Daoy (cell line): ENCODE data around the gene DUSP16. TPM values are rescaled to one million over a fixed set of nuclear protein-coding genes. Genes with fewer than 3 reads are reported as not detected.

Source experiments
- DNase-seq: peaks from one replicate; pipeline ENCODE4 v3.0.0-alpha.2; 2015; ENCODE audit warnings: low read depth
- total RNA-seq: library from RNA; depleted of rRNA; stranded (reverse); fragments of >200 nt; shearing (Covaris generic); gene quantifications from 2 replicates; pipeline ENCODE4 v1.2.3, GENCODE V29; 2014

The DUSP16 gene
- total RNA-seq, 1 experiment from 2014 or later: 4.6 TPM

DNA sequence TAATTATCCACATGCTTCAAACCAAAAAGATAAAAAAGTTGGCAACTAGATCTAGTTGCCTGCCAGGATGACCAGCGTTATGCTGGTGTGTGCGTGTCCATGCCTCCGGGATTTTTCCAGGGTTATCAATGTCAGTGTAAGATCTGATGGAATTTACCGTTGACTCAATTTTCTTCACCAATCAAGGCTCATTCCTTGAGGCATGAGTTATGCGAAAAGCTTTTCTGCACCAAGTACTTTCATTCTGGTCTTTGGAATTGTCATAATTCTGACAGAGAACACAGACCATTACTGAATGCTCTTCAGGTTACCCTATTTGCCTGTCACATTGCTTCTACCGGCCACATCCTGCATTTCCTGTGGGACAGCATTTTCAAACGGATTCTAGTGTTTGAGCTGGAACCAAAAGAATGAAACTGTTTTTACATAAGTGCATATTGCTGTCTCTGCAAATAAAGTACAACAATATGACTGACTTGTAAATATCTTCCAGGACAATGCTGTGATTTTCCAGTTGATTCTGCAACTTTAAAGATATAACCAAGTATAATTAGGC lies 91.8 kb downstream of the DUSP16 start:
- no peak for DNase-seq

DNA sequence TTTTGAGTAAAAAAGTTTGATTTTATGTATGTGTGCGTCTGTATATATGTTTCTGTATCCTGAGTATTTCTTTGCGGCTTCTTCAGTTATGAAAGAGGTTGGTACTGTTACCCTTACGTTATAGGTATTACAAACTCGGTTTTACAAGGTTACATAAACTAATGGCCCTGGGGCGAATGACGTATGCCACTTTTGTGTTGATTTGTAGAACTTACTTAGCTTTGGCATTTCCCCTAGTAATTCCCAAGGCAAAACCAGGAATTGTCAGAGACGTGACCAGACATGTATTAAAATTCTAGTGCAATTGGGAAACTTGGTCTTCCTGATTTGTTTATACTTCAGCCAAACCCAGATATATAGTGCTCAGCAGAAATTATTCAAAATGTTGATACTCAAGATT lies 93.3 kb downstream of the DUSP16 start:
- DNase-seq: no peak

GRCh38 chr12:12468575-12468974 lies 94.1 kb downstream of the DUSP16 start:
- no peak for DNase-seq

DNA sequence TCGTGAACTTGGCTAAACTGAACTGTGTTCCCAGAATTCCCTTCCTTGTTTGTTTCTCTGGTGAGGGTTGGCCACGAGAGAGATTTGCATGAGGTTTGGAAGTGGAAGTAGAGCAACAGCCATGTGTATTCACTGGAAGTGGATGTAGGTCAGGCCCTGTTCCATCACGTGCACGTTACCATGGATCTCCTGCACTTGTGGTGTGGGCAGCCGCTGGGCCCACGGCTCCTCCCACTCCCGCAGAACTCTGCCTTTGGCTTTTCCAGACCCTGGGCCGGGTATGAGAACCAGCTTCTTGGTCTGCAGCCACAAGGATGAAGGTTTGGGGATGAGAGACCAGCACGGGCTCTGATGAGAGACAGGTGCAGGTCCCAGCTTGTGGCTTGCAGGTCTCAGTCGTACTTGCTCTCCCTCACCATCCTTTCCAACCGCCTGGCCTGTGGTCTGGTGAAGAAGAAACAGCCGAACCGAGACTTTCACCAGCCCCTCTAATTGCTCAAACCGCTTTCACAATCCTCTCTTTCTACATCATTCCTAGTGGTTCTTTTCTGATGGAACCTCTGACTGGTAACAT lies 94.9 kb downstream of the DUSP16 start:
- DNase-seq: no peak

DNA sequence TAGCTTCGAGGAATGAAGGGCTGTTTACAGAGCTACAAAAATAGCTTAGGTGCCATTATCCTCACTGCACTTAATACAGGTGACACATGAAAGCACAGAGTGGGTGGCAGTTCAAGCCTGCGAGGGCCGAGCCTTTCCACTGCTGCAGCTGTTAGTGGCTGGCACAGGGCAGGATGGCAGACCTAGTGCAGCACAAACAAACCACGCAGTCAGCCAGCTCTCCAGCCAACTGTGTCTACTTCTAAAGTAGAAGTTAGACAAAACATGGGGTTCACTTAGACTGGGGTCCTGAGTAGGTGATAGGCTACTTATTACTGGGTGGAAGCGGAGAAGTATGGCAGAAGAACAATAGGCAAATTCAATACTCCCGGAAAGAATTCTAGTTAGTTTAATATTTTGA lies 95.4 kb downstream of the DUSP16 start:
- DNase-seq: no peak

DNA sequence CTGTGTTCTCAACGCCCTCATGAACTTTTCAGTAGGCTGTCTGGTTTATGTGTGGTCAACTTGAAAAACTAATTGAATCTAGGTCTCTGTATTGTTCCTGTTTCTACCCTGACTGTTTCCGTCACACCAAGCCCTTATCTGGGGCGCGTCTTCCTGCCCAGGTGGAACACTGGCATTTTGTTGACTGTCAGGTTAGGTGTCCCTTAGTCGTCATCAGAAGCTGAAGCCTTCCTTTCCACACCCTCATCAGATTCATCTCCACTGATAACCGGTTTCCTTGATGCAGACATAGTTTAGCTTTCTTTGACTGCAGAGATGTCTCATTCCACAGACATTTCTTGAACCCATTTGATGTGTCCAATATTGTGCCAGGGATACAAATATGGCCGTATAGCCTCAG lies 96.5 kb downstream of the DUSP16 start:
- DNase-seq: no peak

DNA sequence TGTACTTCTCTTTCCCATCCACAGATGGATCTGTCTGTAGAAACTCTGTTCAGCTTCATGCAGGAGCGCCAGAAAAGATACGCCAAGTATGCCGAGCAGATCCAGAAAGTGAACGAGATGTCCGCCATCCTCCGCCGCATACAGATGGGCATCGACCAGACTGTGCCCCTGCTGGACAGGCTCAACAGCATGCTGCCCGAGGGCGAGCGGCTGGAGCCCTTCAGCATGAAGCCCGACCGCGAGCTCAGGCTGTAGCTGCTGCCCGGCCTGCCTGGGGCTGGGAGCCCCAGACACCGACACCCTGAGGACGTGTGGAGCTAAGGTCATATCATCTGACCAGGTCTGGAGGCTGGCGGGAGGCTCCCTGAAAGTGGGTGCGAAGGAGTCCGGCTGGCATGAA lies 97.1 kb downstream of the DUSP16 start:
- no peak for DNase-seq

DNA sequence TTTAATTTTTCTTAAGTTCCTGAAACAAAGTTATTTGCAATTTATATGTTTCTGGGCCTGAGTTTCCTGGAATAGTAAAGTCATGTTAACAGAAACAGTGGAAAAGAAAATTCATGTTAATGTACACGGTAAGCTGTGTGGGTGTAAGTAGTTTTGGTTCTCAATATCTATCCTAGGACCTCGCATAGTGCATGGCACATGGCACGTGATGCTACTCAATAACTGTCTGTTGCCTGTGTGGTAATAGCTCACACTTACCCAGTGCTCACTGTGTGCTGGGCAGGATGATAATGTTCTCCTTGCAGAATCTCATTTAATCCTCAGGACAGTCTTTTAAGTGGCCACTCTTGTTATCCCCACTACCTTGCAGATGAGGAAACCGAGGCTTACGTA lies 100.7 kb downstream of the DUSP16 start:
- DNase-seq: no peak

DNA sequence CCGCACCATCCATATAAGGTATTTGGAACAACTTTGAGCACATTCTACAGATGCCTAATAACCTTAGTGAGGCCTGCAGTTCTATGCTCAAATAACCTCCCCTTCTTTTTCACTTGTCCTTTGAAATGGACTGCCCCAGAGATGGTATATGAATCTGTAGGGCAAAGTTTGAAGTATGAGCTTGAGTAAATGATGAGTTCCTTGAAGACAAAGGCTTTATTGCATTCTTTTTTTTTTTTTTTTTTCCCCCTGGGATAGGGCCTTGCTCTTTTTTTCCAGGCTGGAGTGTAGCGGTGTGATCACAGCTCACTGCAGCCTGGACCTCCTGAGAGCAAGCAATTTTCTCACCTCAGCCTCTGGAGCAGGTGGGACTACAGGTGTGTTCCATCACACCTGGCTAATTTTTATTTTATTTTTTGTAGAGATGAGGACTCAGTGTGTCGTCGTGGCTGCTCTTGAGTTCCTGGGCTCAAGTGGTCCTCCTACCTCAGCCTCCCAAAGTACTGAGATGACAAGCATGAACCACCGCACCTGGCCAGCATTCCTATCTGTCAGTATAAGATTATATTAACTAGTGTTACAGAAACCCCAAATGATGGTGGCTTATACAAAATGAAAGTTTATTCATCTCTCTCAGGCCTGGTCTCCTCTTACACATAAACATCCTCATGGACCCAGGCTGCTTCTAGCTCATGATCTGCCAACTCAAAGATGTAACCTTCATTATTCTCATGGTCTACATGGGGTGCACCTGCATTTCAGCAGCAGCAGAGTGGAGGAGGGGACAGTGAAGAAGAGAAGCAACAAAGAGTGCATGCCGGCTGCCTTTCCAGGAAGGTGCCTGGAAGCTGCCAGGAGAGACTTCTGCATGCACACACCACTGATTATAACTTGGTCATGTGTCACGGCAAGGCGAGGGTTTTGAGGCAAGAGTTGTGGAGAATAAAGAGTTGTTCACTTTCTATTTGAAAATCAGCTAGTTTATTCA lies 101.4 kb downstream of the DUSP16 start:
- DNase-seq: no peak

DNA sequence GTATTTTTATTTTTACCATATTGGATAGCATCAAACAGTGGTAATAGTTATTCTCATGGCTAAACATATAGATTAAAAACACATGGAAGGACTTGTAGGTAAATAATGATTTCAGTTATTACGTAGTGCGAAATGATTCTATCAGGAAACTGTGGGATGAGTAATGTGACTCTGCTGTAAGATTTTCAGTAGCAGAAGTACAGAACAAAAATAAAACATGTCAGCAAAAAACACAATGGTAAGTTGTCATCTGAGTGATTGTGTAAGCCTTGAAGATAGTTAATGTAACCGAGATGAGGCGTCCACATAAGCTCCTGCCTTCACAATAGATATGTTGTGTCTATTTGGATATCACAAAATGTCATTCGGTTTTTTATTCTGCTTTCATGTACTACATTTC lies 106.0 kb downstream of the DUSP16 start:
- no peak for DNase-seq

- DNase-seq: no peak
These were observed 108.3 kb downstream of the DUSP16 start for GRCh38 chr12:12454315-12454714.

DNA sequence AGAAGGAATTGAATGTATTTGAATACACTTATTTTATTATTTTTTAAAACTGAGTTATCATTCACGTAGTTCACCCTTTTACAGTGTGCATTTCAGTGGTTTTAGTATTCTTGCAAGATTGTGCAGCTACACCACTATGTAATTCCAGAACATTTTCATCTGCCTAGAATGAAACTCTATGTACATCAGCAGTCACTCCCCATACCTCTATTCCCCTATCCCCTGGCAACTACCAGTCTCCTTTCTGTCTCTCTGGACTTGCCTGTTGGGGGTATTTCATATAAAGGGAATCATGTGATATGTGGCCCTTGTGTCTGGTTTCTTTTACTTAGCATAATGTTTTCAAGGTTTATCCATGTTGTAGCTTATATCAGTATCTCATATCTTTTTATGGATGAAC lies 109.0 kb downstream of the DUSP16 start:
- DNase-seq: no peak

GRCh38 chr12:12452326-12452902 lies 110.2 kb downstream of the DUSP16 start:
- no peak for DNase-seq

GRCh38 chr12:12451098-12451497 lies 111.6 kb downstream of the DUSP16 start:
- DNase-seq: no peak

GRCh38 chr12:12450043-12450471 lies 112.6 kb downstream of the DUSP16 start:
- no peak for DNase-seq

DNA sequence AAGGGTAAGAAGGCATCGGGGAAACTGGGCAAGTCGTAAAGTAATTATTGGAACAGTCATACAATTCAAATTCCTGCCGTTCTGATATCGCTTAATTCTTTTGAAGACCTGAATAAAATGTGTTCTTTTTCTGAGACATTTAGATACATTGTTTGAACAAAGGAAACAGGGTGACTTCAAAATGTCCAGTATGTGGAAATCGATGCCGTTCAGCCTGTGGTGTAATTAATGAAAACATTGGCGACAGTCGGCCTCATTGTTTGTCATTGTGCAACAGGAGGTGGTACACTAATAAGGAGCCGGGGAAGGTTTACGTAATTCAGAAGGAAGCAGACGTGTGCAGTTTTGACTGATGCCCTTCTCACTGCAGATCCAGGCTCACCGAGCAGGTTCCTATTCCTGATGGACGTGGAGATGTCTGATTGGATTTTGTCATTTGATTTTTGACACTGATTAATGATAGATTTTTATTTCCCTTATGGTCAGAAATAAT lies 113.1 kb downstream of the DUSP16 start:
- no peak for DNase-seq

DNA sequence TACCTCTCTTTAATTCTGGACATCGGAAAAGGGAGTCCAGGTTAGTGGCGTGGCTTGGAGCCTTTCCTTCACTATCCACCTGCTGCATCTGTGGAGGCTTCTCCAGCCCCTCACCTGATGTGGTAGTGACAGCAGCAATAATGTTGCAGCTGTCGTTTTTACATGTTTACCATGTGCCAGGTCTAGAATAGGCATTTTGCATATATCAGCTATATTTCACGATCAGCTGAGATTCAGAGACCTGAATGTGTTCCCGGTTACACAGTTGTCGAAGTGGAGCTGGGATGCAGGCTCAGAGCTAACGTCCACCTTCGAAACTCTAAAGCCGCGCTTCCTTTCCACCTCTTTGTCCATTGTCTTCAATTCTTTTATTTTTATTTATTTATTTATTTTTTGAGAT lies 114.8 kb downstream of the DUSP16 start:
- no peak for DNase-seq

DNA sequence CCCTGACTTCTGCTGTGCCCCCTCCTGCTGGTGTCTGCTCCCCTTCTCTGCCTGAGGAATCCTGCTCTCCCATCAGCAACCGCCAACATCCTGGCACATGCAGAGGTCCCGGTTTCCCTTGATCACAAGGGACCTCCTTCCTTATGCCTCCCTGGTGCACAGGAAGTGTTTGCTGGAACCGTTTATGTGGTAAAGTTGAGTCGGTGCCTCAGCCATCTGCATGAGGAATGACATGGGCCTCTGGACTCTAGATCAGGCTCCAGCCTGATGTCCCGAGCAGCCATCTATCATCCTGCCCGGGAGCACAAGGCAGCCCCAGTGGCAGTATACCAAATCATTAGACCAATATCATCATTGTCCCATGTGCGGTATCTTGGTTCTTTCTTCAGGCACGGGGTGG lies 115.4 kb downstream of the DUSP16 start:
- DNase-seq: no peak

GRCh38 chr12:12446786-12447185 lies 115.9 kb downstream of the DUSP16 start:
- DNase-seq: no peak

GRCh38 chr12:12445882-12446181 lies 116.8 kb downstream of the DUSP16 start:
- DNase-seq: no peak

DNA sequence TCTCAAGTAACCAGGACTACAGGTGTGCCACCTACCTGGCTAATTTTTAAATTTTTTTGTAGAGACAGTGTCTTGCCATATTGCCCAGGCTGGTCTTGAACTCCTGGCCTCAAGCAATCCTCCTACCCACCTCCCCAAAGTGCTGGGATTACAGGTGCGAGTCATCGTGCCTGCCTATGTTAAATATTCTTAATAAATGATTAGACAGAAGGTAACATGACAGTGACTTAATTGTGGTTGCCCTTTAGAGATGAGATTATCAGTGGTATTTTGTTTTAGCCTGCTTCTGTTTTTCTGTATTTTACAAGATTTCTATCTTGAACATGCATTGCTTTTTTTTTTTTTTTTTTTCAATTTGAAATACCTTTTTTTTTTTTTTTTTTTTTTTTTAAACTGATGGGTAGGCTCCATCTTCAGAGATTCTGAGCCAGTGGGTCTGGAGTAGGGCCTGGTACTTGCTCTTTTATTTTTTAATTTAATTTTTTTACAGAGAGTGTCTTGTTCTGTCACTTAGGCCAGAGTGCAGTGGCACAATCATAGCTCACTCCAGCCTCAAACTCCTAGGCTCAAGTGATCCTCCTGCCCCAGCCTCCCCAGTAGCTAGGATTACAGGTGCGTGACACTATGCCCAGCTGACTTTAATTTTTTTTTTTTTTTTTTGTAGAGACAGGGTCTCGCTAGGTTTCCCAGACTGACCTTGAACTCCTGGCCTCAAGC lies 117.3 kb downstream of the DUSP16 start:
- no peak for DNase-seq

- no peak for DNase-seq
These were observed 119.2 kb downstream of the DUSP16 start for GRCh38 chr12:12443431-12443878.
